ENCODE data around the gene FHOD1.

Gene FHOD1

DNA sequence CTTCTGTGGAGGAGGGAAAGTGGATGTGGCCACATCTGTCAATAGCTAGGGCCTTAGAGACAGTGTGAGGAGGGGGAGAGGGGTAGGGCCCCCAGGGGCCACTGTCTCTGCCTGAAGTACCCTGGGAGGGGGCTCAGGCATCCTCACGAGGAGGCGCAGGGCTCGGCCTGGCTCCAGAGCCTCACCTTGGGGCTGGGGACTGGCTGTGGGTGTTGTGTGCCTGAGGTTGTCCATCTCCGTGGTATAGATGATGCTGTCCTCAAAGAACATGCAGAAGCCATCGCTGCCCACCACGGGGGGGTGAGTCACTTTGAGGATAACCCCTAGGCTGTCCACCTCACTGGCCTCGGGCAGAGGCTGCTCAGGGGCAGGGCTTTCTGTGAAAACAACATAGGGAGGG lies 44.2 kb upstream of the FHOD1 start:
- Histone ChIP-seq H3K27ac (ENCODE audit: poor library complexity, severe bottlenecking) (no peak overlapping the region), H3K4me1 (ENCODE audit: insufficient read depth, poor library complexity, severe bottlenecking) (no peaks in the 10 kb centered on the region), H3K27me3 (ENCODE audit: insufficient read depth, poor library complexity, severe bottlenecking) (no peaks in the 10 kb centered on the region), H3K4me3 (ENCODE audit: severe bottlenecking) (no peak overlapping the region), H3K36me3 (ENCODE audit: low read depth) (peaks cover 11% of the 10 kb centered on the region), H3K9me3 (ENCODE audit: severe bottlenecking) (no peaks in the 10 kb centered on the region)
- no peak for ATAC-seq (ENCODE audit: low read depth)
- no peak for TF ChIP-seq CTCF (IDR thresholded peaks at IDR 0.05; ENCODE audit: poor library complexity, severe bottlenecking)
- no peak for DNase-seq (ENCODE audit: low spot score)

- no peaks in the 10 kb centered on the region for H3K9me3 ChIP-seq (ENCODE audit: severe bottlenecking)
- DNase-seq (ENCODE audit: low spot score), result no peak
- H3K4me1 ChIP-seq (ENCODE audit: insufficient read depth, poor library complexity, severe bottlenecking), result no peaks in the 10 kb centered on the region
- ATAC-seq (ENCODE audit: low read depth), result no peak
- H3K27me3 ChIP-seq (ENCODE audit: insufficient read depth, poor library complexity, severe bottlenecking), result no peaks in the 10 kb centered on the region
- H3K36me3 ChIP-seq (ENCODE audit: low read depth), result peaks cover 35% of the 10 kb centered on the region
- H3K4me3 ChIP-seq (ENCODE audit: severe bottlenecking), result no peak overlapping the region
- TF ChIP-seq CTCF (IDR thresholded peaks at IDR 0.05; ENCODE audit: poor library complexity, severe bottlenecking), result no peak
- no peak overlapping the region for H3K27ac ChIP-seq (ENCODE audit: poor library complexity, severe bottlenecking)
Observed at GRCh38 chr16:67287960-67288359, 40.7 kb upstream of the FHOD1 start.

DNA sequence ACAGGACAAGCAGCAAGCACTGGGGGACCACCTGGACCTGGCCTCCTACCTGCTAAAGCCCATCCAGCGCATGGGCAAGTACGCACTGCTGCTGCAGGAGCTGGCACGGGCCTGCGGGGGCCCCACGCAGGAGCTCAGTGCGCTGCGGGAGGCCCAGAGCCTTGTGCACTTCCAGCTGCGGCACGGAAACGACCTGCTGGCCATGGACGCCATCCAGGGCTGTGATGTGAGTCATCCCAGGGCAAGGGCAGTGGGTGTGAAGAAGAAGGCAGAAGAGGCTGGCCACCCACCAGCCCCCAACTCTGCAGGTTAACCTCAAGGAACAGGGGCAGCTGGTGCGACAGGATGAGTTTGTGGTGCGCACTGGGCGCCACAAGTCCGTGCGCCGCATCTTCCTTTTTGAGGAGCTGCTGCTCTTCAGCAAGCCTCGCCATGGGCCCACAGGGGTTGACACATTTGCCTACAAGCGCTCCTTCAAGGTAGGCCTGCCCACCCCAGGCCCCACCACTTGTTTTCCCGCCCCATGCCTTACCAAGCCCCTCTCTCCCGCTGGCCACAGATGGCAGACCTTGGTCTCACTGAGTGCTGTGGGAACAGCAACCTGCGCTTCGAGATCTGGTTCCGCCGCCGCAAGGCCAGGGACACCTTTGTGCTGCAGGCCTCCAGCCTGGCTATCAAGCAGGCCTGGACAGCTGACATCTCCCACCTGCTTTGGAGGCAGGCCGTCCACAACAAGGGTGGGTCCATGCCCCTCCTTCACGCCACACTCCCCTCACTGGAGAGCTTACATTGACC lies 39.4 kb upstream of the FHOD1 start:
- Histone ChIP-seq H3K9me3 (ENCODE audit: severe bottlenecking) (no peaks in the 10 kb centered on the region), H3K27me3 (ENCODE audit: insufficient read depth, poor library complexity, severe bottlenecking) (no peaks in the 10 kb centered on the region), H3K36me3 (ENCODE audit: low read depth) (peaks cover 47% of the 10 kb centered on the region), H3K27ac (ENCODE audit: poor library complexity, severe bottlenecking) (no peak overlapping the region), H3K4me3 (ENCODE audit: severe bottlenecking) (no peak overlapping the region), H3K4me1 (ENCODE audit: insufficient read depth, poor library complexity, severe bottlenecking) (no peaks in the 10 kb centered on the region)
- no peak for ATAC-seq (ENCODE audit: low read depth)
- no peak for TF ChIP-seq CTCF (IDR thresholded peaks at IDR 0.05; ENCODE audit: poor library complexity, severe bottlenecking)
- no peak for DNase-seq (ENCODE audit: low spot score)

DNA sequence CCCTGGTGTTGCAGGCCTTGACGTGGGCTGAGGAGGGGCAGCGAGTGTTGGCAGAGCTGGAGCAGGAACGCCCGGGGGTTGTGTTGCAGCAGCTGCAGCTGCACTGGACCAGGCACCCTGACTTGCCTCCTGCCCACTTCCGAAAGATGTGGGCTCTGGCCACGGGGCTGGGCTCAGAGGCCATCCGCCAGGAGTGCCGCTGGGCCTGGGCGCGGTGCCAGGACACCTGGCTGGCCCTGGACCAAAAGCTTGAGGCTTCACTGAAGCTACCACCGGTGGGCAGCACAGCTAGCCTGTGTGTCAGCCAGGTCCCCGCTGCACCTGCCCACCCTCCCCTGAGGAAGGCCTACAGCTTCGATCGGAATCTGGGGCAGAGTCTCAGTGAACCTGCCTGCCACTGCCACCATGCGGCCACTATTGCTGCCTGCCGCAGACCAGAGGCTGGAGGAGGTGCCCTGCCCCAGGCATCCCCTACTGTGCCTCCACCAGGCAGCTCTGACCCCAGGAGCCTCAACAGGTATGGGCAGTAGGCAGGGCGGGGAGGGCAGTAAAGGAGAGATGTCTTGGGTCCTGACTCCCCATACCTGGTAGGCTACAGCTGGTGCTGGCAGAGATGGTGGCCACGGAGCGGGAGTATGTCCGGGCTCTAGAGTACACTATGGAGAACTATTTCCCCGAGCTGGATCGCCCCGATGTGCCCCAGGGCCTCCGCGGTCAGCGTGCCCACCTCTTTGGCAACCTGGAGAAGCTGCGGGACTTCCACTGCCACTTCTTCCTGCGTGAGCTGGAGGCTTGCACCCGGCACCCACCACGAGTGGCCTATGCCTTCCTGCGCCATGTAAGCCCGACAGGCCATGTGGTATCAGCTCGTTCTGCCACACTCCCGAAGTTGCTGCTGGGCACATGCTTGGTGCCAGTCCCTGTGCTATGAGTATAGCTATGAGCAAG lies 37.7 kb upstream of the FHOD1 start:
- H3K36me3 ChIP-seq (ENCODE audit: low read depth), result peaks cover 55% of the 10 kb centered on the region
- peaks cover 4% of the 10 kb centered on the region for H3K4me1 ChIP-seq (ENCODE audit: insufficient read depth, poor library complexity, severe bottlenecking)
- no peak overlapping the region for H3K27ac ChIP-seq (ENCODE audit: poor library complexity, severe bottlenecking)
- ATAC-seq (ENCODE audit: low read depth) (peak; percentile 59), DNase-seq (ENCODE audit: low spot score) (peak; percentile 66)
- H3K27me3 ChIP-seq (ENCODE audit: insufficient read depth, poor library complexity, severe bottlenecking), result no peaks in the 10 kb centered on the region
- H3K4me3 ChIP-seq (ENCODE audit: severe bottlenecking), result no peak overlapping the region
- H3K9me3 ChIP-seq (ENCODE audit: severe bottlenecking), result no peaks in the 10 kb centered on the region
- TF ChIP-seq CTCF (IDR thresholded peaks at IDR 0.05; ENCODE audit: poor library complexity, severe bottlenecking), result peak; percentile 44
